SU-DHL-6 (cell line): Measurements from ENCODE around the gene PRR4.

Experiments
- CTCF ChIP-seq: fragments of 200-600 bp; sonication (generic); IDR thresholded peaks from one replicate; pipeline ENCODE4 v1.5.1; 2017; ENCODE audit warnings: antibody characterized with exemption, mild to moderate bottlenecking, low read length, moderate library complexity; ENCODE audit not compliant: insufficient read depth, poor library complexity, severe bottlenecking
- EZH2phosphoT487 ChIP-seq: fragments of 200-600 bp; sonication (generic), shearing (Covaris generic); conservative IDR thresholded peaks from 2 replicates; pipeline ENCODE4 v1.6.1; 2018; ENCODE audit warnings: mild to moderate bottlenecking, antibody characterized with exemption, low read length, moderate library complexity, mixed read lengths

GRCh38 chr12:10811883-10812536 lies 37.3 kb downstream of the PRR4 start:
- TF ChIP-seq CTCF (no peak), EZH2phosphoT487 (no peak)
